BJ (cell line): ENCODE results near the gene EN2. TPM values are rescaled to one million over a fixed set of nuclear protein-coding genes. Genes with fewer than 3 reads are reported as not detected.

Experiments used
- CTCF ChIA-PET: fragments of 350-600 bp; formaldehyde crosslinking; extraction: SDS; loops from one replicate; lab custom pipeline; 2021; ENCODE audit warnings: antibody characterized with exemption, inconsistent platforms; lab: Yijun Ruan, JAX
- POLR2A ChIA-PET: fragments of 300-600 bp; sonication (Branson Sonifier 250); formaldehyde crosslinking; extraction: SDS; loops from one replicate; lab custom pipeline; 2021; ENCODE audit warnings: antibody characterized with exemption; lab: Charles Lee
- DNase-seq: peaks from one replicate; pipeline ENCODE4 v3.0.0-alpha.2; 2011; ENCODE audit warnings: low read depth
- H3K27me3 ChIP-seq: 2 replicates; pipeline ENCODE4 v1.6.0; 2011; ENCODE audit warnings: low read length; ENCODE audit not compliant: control insufficient read depth, insufficient read depth
- H3K36me3 ChIP-seq: 2 replicates; pipeline ENCODE4 v1.5.1; 2011; ENCODE audit warnings: low read length; ENCODE audit not compliant: control insufficient read depth, insufficient read depth
- H3K4me3 ChIP-seq: 2 replicates; pipeline ENCODE4 v1.5.1; 2011; ENCODE audit warnings: low read depth, mild to moderate bottlenecking, control low read depth, low read length
- polyA plus RNA-seq: library from polyadenylated mRNA; depleted of rRNA; stranded (reverse); fragments of >200 nt; gene quantifications from 2 replicates; pipeline ENCODE4 v1.2.3, GENCODE V29; 2011
- TF ChIP-seq, protein P1 (sequence below): IDR thresholded peaks from 2 replicates; pipeline ENCODE4 v1.5.1; 2011; ENCODE audit warnings: low read depth, mild to moderate bottlenecking, control low read depth, inconsistent platforms, low read length, moderate library complexity; ENCODE audit not compliant: insufficient read depth

EN2 gene
- polyA plus RNA-seq, 1 experiment = not detected

DNA sequence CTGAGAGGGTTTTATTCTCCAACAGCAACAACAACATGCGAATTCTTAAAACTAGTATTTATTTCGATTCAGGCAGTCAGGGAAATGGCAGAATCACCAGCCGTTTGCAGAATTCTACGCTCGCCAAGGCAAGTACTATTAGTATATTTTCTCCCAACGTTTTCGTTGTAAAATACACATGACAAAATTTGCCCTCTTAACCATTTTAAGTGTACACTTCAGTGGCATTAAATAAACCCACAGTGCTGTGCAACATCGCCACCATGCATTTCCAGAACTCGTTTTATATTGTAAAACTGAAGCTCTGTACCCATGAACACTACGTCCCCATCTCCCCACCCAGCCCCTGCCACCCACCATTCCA, 10.8 kb downstream of the EN2 start:
- H3K27me3 ChIP-seq = peaks cover 59% of the 10 kb centered on the region
- ChIA-PET CTCF (no interaction called here), POLR2A (no interaction called here)
- H3K36me3 ChIP-seq = no peaks in the 10 kb centered on the region
- H3K4me3 ChIP-seq = no peak overlapping the region
- no peak for DNase-seq
- TF ChIP-seq, protein P1, sequence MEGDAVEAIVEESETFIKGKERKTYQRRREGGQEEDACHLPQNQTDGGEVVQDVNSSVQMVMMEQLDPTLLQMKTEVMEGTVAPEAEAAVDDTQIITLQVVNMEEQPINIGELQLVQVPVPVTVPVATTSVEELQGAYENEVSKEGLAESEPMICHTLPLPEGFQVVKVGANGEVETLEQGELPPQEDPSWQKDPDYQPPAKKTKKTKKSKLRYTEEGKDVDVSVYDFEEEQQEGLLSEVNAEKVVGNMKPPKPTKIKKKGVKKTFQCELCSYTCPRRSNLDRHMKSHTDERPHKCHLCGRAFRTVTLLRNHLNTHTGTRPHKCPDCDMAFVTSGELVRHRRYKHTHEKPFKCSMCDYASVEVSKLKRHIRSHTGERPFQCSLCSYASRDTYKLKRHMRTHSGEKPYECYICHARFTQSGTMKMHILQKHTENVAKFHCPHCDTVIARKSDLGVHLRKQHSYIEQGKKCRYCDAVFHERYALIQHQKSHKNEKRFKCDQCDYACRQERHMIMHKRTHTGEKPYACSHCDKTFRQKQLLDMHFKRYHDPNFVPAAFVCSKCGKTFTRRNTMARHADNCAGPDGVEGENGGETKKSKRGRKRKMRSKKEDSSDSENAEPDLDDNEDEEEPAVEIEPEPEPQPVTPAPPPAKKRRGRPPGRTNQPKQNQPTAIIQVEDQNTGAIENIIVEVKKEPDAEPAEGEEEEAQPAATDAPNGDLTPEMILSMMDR = no peak

GRCh38 chr7:155469311-155470185, 11.6 kb downstream of the EN2 start:
- Histone ChIP-seq H3K4me3 (no peak overlapping the region), H3K27me3 (peaks cover 61% of the 10 kb centered on the region), H3K36me3 (no peaks in the 10 kb centered on the region)
- POLR2A ChIA-PET = no interaction called here
- CTCF ChIA-PET = no interaction called here
- TF ChIP-seq, protein P1 = no peak
- no peak for DNase-seq

DNA sequence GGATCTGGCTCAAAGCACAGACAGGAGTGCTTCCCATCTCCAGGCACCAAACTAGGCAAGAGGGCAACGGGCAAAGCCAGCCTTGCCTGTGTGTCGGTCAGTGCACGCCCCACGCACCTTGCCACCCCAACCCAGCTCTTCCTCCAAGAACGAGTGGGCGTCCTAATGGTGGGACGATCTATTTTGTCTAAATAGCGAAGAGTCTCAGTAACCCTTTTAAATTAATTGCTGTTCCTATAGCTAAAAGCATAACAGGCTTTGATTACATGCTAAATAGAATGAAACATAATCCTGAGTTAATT, 12.2 kb downstream of the EN2 start:
- ChIA-PET CTCF (no interaction called here), POLR2A (no interaction called here)
- Histone ChIP-seq H3K4me3 (no peak overlapping the region), H3K27me3 (peaks cover 57% of the 10 kb centered on the region), H3K36me3 (no peaks in the 10 kb centered on the region)
- DNase-seq = no peak
- TF ChIP-seq, protein P1 = no peak

- Histone ChIP-seq H3K27me3 (peaks cover 52% of the 10 kb centered on the region), H3K36me3 (no peaks in the 10 kb centered on the region), H3K4me3 (no peak overlapping the region)
- no peak for DNase-seq
- TF ChIP-seq, protein P1 = no peak
- ChIA-PET CTCF (interaction anchor here (0.7 to 1.6 kb wide), 2 partner anchors 9 to 64 kb away, joined by 3 to 6 read pairs; no protein-coding TSS in a partner anchor), POLR2A (no interaction called here)
Measured at GRCh38 chr7:155470686-155471638, 13.0 kb downstream of the EN2 start.

GRCh38 chr7:155471718-155472117, 13.8 kb downstream of the EN2 start:
- Histone ChIP-seq H3K4me3 (no peak overlapping the region), H3K27me3 (peaks cover 45% of the 10 kb centered on the region), H3K36me3 (no peaks in the 10 kb centered on the region)
- no peak for DNase-seq
- POLR2A ChIA-PET = no interaction called here
- TF ChIP-seq, protein P1 = no peak
- CTCF ChIA-PET = interaction anchor here (0.7 to 1.6 kb wide), 2 partner anchors 10 to 63 kb away, joined by 3 to 6 read pairs; no protein-coding TSS in a partner anchor
